ENCODE results near the gene LCK.

LCK gene

GRCh38 chr1:32250893-32251716, at the start of gene LCK:
Gene LCK (plus strand): TSS chr1:32251265. CDS start chr1:32274330, 23,065 bp downstream.
- DNase-seq (ENCODE audit: low read depth in 1 of 2, low spot score in 1 of 2), result peak; percentile 41 to 43

- DNase-seq (ENCODE audit: low read depth in 1 of 2, low spot score in 1 of 2), result no peak
Measured at GRCh38 chr1:32204943-32205361, 46.1 kb upstream of the LCK start.

- peak; percentile 67 to 80 for DNase-seq (ENCODE audit: low read depth in 1 of 2, low spot score in 1 of 2)
Measured at GRCh38 chr1:32205401-32206370, 45.4 kb upstream of the LCK start, which contains the start of gene IQCC. Gene IQCC (plus strand): TSS chr1:32205671. CDS start chr1:32205682, 11 bp downstream.

- DNase-seq (ENCODE audit: low read depth in 1 of 2, low spot score in 1 of 2), result no peak
Measured at GRCh38 chr1:32208469-32208868, 42.6 kb upstream of the LCK start.

GRCh38 chr1:32208891-32209328, 42.2 kb upstream of the LCK start, which contains the start of gene DCDC2B:
Gene DCDC2B (plus strand): TSS chr1:32209089. CDS start chr1:32209094, 5 bp downstream.
- DNase-seq (ENCODE audit: low read depth in 1 of 2, low spot score in 1 of 2), result no peak

- DNase-seq (ENCODE audit: low read depth in 1 of 2, low spot score in 1 of 2), result peak in 1 of 2 donors; percentile 24
Measured at GRCh38 chr1:32215629-32216480, 35.2 kb upstream of the LCK start.

GRCh38 chr1:32216566-32216965, 34.5 kb upstream of the LCK start:
- DNase-seq (ENCODE audit: low read depth in 1 of 2, low spot score in 1 of 2), result no peak

- DNase-seq (ENCODE audit: low read depth in 1 of 2, low spot score in 1 of 2), result no peak
Measured at GRCh38 chr1:32219022-32219421, 32.0 kb upstream of the LCK start.

- no peak for DNase-seq (ENCODE audit: low read depth in 1 of 2, low spot score in 1 of 2)
Measured at GRCh38 chr1:32220746-32221580, 30.1 kb upstream of the LCK start.

- DNase-seq (ENCODE audit: low read depth in 1 of 2, low spot score in 1 of 2), result no peak
Measured at GRCh38 chr1:32221581-32221979, 29.5 kb upstream of the LCK start.

GRCh38 chr1:32221980-32222755, 28.9 kb upstream of the LCK start, which contains the start of the genes EIF3I and TMEM234:
Gene EIF3I (plus strand): TSS chr1:32222407. CDS start chr1:32222442, 35 bp downstream.
Gene TMEM234 (minus strand): TSS chr1:32222353. CDS start chr1:32222322, 31 bp downstream.
- peak; percentile 79 to 86 for DNase-seq (ENCODE audit: low read depth in 1 of 2, low spot score in 1 of 2)

GRCh38 chr1:32223683-32224082, 27.4 kb upstream of the LCK start:
- DNase-seq (ENCODE audit: low read depth in 1 of 2, low spot score in 1 of 2), result no peak

- no peak for DNase-seq (ENCODE audit: low read depth in 1 of 2, low spot score in 1 of 2)
Measured at GRCh38 chr1:32224285-32224684, 26.8 kb upstream of the LCK start.

GRCh38 chr1:32228771-32229170, 22.3 kb upstream of the LCK start:
- DNase-seq (ENCODE audit: low read depth in 1 of 2, low spot score in 1 of 2), result no peak

- DNase-seq (ENCODE audit: low read depth in 1 of 2, low spot score in 1 of 2), result no peak
Measured at GRCh38 chr1:32231843-32232432, 19.1 kb upstream of the LCK start.

GRCh38 chr1:32232558-32233304, 18.3 kb upstream of the LCK start:
- DNase-seq (ENCODE audit: low read depth in 1 of 2, low spot score in 1 of 2), result no peak

- no peak for DNase-seq (ENCODE audit: low read depth in 1 of 2, low spot score in 1 of 2)
Measured at GRCh38 chr1:32234792-32235191, 16.3 kb upstream of the LCK start.

- no peak for DNase-seq (ENCODE audit: low read depth in 1 of 2, low spot score in 1 of 2)
Measured at GRCh38 chr1:32239337-32239736, 11.7 kb upstream of the LCK start.
